LNCAP (cell line): Measurements from ENCODE around the gene SLC2A10.

Experiments used
- TF ChIP-seq, protein P1 (sequence below): fragments of 450-650 bp; IDR thresholded peaks from 2 replicates; pipeline ENCODE4 v1.5.1; 2017; ENCODE audit warnings: mild to moderate bottlenecking

SLC2A10 gene

GRCh38 chr20:46694484-46694883, 15.0 kb upstream of the SLC2A10 start:
- TF ChIP-seq, protein P1, sequence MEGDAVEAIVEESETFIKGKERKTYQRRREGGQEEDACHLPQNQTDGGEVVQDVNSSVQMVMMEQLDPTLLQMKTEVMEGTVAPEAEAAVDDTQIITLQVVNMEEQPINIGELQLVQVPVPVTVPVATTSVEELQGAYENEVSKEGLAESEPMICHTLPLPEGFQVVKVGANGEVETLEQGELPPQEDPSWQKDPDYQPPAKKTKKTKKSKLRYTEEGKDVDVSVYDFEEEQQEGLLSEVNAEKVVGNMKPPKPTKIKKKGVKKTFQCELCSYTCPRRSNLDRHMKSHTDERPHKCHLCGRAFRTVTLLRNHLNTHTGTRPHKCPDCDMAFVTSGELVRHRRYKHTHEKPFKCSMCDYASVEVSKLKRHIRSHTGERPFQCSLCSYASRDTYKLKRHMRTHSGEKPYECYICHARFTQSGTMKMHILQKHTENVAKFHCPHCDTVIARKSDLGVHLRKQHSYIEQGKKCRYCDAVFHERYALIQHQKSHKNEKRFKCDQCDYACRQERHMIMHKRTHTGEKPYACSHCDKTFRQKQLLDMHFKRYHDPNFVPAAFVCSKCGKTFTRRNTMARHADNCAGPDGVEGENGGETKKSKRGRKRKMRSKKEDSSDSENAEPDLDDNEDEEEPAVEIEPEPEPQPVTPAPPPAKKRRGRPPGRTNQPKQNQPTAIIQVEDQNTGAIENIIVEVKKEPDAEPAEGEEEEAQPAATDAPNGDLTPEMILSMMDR, result no peak

- TF ChIP-seq, protein P1, result no peak
Observed at GRCh38 chr20:46695892-46696291, 13.6 kb upstream of the SLC2A10 start.

GRCh38 chr20:46696791-46697279, 12.6 kb upstream of the SLC2A10 start:
- TF ChIP-seq, protein P1, result no peak

DNA sequence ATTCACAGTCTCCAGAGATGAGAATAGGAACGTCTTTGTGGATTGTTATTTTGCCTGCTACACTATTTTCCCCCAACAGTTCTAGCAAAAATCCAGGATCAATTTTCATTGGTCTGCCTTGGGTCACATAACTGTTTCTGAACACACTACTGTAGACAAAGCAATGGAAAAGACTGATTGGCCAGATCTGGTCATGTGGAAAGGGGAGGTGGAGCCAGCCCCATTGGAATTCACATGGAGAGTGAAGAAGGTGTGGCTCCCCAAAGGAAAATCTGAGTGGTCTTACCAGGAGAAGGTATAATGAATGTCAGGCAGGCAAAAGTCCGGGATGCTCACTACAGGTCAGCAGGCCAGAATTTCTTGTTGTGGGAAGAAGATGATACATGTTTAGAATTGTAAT, 10.7 kb upstream of the SLC2A10 start:
- TF ChIP-seq, protein P1, result no peak

DNA sequence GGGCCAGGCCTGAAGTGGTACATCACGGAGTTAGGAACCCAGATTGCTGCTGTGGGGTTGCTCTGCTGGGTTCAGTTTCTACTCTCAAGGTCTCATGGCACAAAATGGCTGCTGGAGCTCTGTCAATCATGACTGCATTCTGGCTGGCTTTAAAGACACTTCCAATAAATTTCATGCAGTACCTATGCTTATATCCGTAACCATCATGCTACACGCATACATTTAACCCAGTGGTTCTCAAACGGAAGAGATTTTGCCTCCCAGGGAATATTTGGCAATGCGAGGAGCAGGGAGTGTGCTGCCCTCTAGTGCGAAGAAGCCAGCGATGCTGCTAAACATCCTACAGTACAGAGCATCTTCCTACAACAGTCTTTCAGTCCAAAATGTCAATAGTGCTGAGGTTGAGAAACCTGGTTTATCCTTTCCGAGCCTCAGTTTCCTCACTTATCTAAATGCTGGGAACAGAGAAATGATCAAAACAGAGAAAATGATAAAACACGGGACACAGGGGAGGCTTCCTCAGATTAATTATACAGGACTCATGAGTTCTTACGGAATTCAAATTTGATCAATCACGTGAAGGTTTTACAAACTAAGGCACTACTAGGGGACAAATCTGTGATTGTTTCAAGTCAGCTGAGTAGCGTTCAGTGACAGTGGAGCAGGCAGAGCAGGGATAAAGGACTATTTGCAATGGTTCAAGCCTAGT, 9.6 kb upstream of the SLC2A10 start:
- TF ChIP-seq, protein P1, result peak; percentile 68

DNA sequence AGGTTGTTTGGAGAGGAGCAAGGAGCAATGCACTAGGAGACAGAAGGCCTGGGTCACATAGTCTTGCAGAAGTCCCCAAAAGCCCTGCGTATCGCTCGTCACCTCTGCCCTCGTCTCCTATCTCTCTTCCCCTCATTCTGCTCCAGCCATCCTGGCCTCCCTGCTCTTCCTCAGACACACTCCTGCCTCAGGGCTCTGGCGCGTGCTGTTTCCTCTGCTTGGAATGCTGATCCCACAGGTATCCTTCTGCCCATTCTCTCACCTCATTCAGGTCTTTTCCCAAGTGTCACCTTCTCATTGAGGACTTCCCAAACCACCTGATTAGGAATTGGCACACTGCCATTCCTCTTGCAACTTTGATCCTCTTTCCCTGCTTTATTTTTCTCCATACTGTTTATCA, 9.0 kb upstream of the SLC2A10 start:
- TF ChIP-seq, protein P1, result no peak

DNA sequence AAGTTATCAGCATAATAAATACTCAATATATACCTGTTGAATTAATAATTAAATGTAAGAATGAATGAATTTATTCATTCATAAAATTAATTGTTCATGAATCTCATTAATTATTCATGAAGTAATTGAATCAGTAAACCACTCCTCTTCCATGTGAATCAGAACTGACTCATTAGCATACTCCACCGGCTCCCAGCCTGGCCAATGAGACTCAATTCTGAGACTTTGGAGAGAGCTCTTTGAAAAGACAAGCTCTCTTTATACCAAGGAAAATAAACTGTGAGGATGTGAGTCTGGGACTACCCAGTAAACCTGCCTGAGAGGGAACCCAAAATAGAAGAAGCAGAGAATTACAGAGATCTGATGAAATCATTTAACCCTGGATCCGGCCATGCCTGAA, 8.4 kb upstream of the SLC2A10 start:
- TF ChIP-seq, protein P1, result no peak
